Kidney tubule cell (primary cell): ENCODE data around the gene MYH11.
"Not testable (repeated sequence)": the region's sequence is repeated elsewhere in the genome, so short reads cannot be mapped to it uniquely, and the experiment has no call there.

Experiments used
- DNase-seq: peaks from one replicate; pipeline ENCODE4 v3.0.0-alpha.2; 2018; ENCODE audit warnings: low spot score

The MYH11 gene

GRCh38 chr16:15839204-15839603 is 17.6 kb downstream of the MYH11 start:
- not testable (repeated sequence) for DNase-seq

GRCh38 chr16:15837761-15838160 is 19.1 kb downstream of the MYH11 start:
- DNase-seq, result no peak

GRCh38 chr16:15836965-15837611 is 19.7 kb downstream of the MYH11 start:
- DNase-seq, result no peak

GRCh38 chr16:15836074-15836473 is 20.8 kb downstream of the MYH11 start:
- DNase-seq, result no peak

- no peak for DNase-seq
Measured at GRCh38 chr16:15835136-15835878, 21.5 kb downstream of the MYH11 start.

GRCh38 chr16:15834502-15834901 is 22.3 kb downstream of the MYH11 start:
- no peak for DNase-seq

GRCh38 chr16:15833541-15833940 is 23.3 kb downstream of the MYH11 start:
- DNase-seq, result no peak

- no peak for DNase-seq
Measured at GRCh38 chr16:15832241-15832640, 24.6 kb downstream of the MYH11 start.

- no peak for DNase-seq
Measured at GRCh38 chr16:15830832-15831451, 25.9 kb downstream of the MYH11 start.

GRCh38 chr16:15829460-15829859 is 27.4 kb downstream of the MYH11 start:
- DNase-seq, result no peak

GRCh38 chr16:15827709-15828343 is 29.0 kb downstream of the MYH11 start:
- DNase-seq, result no peak

GRCh38 chr16:15827299-15827698 is 29.5 kb downstream of the MYH11 start:
- DNase-seq, result no peak

GRCh38 chr16:15825750-15826305 is 31.0 kb downstream of the MYH11 start:
- DNase-seq, result no peak

- no peak for DNase-seq
Measured at GRCh38 chr16:15822957-15823356, 33.9 kb downstream of the MYH11 start.

GRCh38 chr16:15820837-15821236 is 36.0 kb downstream of the MYH11 start:
- DNase-seq, result no peak

- DNase-seq, result no peak
Measured at GRCh38 chr16:15819046-15819445, 37.8 kb downstream of the MYH11 start.

GRCh38 chr16:15817446-15817845 is 39.4 kb downstream of the MYH11 start:
- no peak for DNase-seq

- DNase-seq, result no peak
Measured at GRCh38 chr16:15816228-15816627, 40.6 kb downstream of the MYH11 start.

GRCh38 chr16:15812401-15812750 is 44.5 kb downstream of the MYH11 start:
- DNase-seq, result not testable (repeated sequence)

- DNase-seq, result no peak
Measured at GRCh38 chr16:15811481-15812400, 45.1 kb downstream of the MYH11 start.

- no peak for DNase-seq
Measured at GRCh38 chr16:15810949-15811348, 45.9 kb downstream of the MYH11 start.
